Measurements from ENCODE around the gene SNRNP200.

Gene SNRNP200

GRCh38 chr2:96248624-96249023, 56.7 kb downstream of the SNRNP200 start:
- DNase-seq: no peak

GRCh38 chr2:96247896-96248295, 57.5 kb downstream of the SNRNP200 start:
- no peak for DNase-seq

DNA sequence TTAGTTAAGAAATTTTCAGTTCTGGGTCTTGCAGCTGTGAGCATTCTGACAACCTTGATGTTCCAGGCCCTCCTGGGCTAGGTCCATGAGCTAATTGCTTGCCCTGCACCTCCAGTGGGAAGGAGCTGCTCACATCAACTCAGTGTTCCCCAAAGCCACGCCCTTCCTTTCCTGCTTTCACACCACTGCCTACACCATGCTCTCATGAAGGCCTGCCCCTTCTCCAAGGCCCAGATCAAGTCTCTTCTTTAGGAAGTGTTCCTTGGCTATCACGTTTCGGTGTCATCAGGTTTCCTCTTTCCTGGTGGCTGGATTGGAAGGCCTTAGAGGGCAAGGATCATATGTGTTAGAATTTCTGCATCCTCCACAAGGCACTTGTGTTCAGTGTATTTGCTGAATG, 58.3 kb downstream of the SNRNP200 start:
- DNase-seq: no peak

DNA sequence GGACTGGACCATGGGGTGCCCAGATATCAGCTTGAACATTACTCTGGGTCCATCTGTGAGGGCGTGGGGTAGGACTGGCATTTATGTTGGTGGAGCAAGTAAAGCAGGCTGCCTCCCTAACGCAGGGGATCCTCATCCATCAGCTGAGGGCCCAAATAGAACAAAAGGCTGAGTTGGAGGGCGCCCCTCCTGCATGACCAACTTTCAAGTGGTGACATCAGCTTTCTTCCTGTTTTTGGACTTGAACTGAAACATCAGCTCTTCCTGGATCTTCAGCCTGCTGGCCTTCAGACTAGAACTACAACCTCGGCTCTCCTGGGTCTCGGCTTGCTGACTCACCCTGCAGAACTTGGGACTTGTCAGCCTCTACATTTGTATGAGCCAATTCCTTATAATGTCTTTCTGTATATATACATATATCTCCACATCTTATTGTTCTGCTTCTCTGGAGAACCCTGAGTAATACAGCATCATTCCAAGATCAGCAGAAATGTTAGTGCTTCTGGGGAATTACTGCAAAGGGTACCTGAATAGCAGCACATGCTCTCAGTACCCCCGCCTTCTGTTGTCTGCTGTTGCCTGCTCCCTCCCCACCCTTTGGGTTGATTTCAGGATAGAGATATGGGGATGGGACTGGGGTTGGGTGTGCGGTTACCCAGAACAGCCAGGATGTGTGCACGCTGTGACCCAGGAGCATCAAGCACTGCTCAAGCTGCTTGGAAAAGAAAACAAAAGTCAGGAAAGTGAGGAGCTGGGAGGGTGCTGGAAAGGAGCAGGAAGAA, 59.5 kb downstream of the SNRNP200 start:
- no peak for DNase-seq

DNA sequence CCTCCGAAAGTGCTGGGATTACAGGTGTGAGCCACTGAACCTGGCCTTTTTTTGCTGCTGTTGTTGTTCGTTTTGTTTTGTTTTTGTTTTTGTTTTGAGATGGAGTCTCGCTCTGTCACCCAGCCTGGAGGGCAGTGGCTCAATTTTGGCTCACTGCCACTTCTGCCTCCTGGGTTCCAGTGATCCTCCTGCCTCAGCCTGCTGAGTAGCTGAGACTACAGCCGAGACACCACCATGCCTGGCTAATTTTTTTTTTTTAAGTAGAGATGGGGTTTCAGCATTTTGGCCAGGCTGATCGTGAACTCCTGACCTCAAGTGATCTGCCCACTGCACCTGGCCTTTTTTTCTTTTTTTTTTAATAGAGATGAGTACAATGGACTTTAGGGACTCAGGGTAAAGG, 61.5 kb downstream of the SNRNP200 start:
- DNase-seq: no peak

GRCh38 chr2:96241900-96242611, 63.3 kb downstream of the SNRNP200 start:
- DNase-seq: no peak

GRCh38 chr2:96241227-96241626, 64.1 kb downstream of the SNRNP200 start:
- no peak for DNase-seq

DNA sequence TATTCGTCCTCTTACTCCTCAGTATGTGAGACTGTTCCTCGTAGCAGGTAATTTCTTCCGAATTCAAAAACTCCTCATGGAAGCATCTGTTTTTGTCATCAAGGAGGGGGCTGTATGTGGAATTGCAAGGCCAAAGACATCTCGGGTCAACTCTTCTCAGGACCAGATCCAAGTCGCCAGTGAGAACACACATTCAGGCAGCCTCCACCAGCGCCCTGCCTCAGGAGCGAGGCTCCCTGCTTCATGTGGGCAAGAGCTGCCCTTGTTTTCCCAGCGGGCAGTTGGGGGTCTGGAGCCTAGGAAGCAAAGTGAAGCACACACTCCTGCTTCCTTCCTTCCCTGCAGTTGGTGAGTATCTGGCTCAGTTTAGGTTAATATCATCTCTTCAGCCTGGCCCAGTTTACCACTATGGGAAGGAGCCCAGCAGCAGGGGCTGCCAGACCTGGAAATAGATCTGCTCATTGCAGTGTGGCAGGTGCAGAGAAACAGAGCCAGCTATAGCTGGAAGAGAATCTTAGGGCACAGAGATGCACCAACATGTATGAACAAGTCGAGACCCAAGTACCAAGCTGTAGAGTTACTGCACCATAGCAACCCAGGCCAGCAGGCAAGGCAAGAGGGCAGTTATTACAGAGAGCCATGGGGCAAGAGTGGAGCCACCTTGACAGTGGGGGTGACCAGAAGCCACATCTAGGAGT, 64.9 kb downstream of the SNRNP200 start:
- no peak for DNase-seq

GRCh38 chr2:96239745-96240264, 65.5 kb downstream of the SNRNP200 start:
- no peak for DNase-seq

DNA sequence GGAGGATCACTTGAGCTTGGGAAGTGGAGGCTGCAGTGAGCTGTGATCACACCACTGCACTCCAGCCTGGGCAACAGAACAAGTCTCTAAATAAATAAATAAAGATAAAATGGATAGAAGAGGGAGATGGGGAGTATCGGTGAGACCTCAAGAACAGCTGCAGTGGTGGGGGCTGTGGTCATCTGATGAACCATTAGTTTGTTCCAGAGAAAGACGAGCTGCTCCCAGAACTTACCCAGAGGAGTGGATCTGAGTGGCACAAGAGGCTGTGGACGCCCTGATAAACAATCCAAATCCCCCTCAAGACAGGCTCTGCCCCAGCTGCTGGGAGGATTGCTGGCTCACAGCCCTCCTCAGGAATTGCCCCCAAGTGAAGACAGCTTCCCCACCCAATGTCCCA, 66.3 kb downstream of the SNRNP200 start:
- no peak for DNase-seq

GRCh38 chr2:96238266-96238665, 67.1 kb downstream of the SNRNP200 start:
- no peak for DNase-seq

GRCh38 chr2:96236882-96237281, 68.5 kb downstream of the SNRNP200 start:
- no peak for DNase-seq

DNA sequence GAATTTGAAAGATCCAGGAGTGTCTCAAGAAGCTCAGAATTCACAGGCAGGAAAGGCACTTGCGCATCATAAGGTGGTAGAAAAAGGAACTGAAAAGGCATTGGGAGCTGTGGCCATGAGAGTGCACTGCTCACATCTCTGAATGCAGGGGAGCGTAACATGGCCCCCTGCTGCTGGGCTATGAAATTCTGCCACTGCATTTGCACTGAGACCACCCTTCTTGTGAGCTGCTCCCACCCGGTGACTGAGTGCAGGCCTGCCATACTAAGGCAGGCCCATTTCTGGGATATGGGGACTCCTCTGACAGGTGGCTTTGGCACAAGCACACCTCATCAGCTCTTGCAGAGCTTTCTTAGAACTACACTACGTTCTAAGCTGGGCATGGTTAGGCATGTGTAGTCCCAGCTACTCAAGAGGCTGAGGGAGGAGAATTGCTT, 71.4 kb downstream of the SNRNP200 start:
- DNase-seq: no peak

GRCh38 chr2:96233436-96233835, 71.9 kb downstream of the SNRNP200 start:
- DNase-seq: no peak

DNA sequence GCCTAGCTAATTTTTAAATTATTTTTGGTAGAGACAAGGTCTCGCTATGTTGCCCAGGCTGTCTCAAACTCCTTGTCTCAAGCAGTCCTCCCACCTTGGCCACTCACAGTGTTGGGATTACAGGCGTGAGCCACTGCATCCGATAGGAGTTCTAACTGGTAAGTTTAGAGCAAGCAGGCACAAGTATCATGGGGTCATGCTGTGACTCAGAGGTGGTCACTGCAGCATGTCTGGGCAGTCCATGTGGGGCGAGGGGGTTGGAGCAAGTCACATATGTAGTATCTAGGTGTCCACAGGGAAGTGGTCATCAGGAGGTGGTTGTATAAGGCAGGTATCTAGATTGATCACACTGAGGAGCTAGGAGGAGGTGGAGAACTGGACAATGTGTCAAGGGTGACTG, 74.0 kb downstream of the SNRNP200 start:
- no peak for DNase-seq

DNA sequence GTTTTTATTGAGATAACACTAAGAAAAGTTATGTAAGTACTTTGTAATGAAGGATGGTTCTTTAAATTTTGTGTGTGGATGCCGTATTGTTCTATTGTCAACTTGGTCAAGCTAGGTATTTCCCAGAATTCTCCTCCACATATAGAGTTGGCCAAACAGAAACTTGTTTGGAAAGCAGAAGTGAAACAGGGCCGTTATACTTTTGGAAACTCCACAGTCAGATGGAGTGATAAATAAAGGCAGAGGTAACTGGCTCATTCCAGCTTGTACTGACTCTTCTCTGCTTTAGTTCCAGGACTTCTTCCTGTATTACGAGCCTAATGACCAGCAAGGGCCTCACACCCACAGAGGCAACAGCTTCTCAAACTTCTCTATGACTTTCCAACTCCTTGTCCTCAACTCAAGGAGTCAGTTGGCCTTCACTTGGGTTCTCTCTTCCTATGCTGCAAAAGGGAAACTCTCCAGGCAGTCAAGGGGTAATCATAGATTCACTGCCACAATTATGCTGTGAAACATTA, 80.3 kb downstream of the SNRNP200 start:
- no peak for DNase-seq

Measured in NCI-H2029 treated with DMSO at 0.1 percent for 48 hours (cell line).